SK-N-SH (cell line): ENCODE measurements around the gene COMT. TPM values are rescaled to one million over a fixed set of nuclear protein-coding genes. Genes with fewer than 3 reads are reported as not detected.

Experiments
- CTCF ChIA-PET: fragments of 300-600, 350-600 bp; formaldehyde crosslinking; extraction: SDS; loops from one replicate; lab custom pipeline; 2021; lab: Yijun Ruan, JAX
- POLR2A ChIA-PET: fragments of 350-600 bp; sonication (Branson Sonifier 250); formaldehyde crosslinking; extraction: SDS; loops from one replicate; lab custom pipeline; 2020; ENCODE audit warnings: antibody characterized with exemption, inconsistent platforms; lab: Yijun Ruan, JAX
- DNase-seq: peaks from one replicate; pipeline ENCODE4 v3.0.0; 2012
- H2AFZ ChIP-seq: fragments of 200-600 bp; sonication (generic); 2 replicates; pipeline ENCODE4 v1.8.1; 2016; ENCODE audit warnings: antibody characterized with exemption, mild to moderate bottlenecking, low read depth
- H3F3A ChIP-seq: fragments of 200-600 bp; sonication (generic); replicated peaks from 2 replicates; pipeline ENCODE3; 2016; ENCODE audit warnings: antibody characterized with exemption, mild to moderate bottlenecking; ENCODE audit not compliant: insufficient read depth
- H3K27ac ChIP-seq, 2 experiments: fragments of 200-500 bp in 1 of 2; fragments of 200-600 bp in 1 of 2; sonication (Bioruptor generic) in 1 of 2; sonication (generic), shearing (Covaris generic) in 1 of 2; 2 replicates each; pipeline versions ENCODE4 v1.5.1 to v1.6.1; 2014 to 2016; ENCODE audit warnings: low read depth in 2 of 2, inconsistent platforms in 1 of 2, low read length in 1 of 2, mild to moderate bottlenecking in 1 of 2, mixed read lengths in 1 of 2
- H3K27me3 ChIP-seq: fragments of 200-600 bp; sonication (generic), shearing (Covaris generic); 2 replicates; pipeline ENCODE4 v1.6.1; 2016; ENCODE audit warnings: mixed run types; ENCODE audit not compliant: insufficient read depth
- H3K36me3 ChIP-seq, 2 experiments: fragments of 200-500 bp in 1 of 2; fragments of 200-600 bp in 1 of 2; sonication (Bioruptor generic) in 1 of 2; sonication (generic) in 1 of 2; replicated peaks in 1 of 2; 2 replicates each; pipeline versions ENCODE3 to v1.5.1; 2014 to 2016; ENCODE audit warnings: low read length in 1 of 2, mild to moderate bottlenecking in 1 of 2; ENCODE audit not compliant: insufficient read depth in 2 of 2, control insufficient read depth in 1 of 2
- H3K4me1 ChIP-seq, 2 experiments: fragments of 200-500 bp in 1 of 2; fragments of 200-600 bp in 1 of 2; sonication (Bioruptor generic) in 1 of 2; sonication (generic), shearing (Covaris generic) in 1 of 2; 2 replicates each; pipeline versions ENCODE4 v1.5.1 to v1.6.1; 2014 to 2016; ENCODE audit warnings: low read depth in 1 of 2, low read length in 1 of 2, mixed run types in 1 of 2; ENCODE audit not compliant: insufficient read depth in 2 of 2, control insufficient read depth in 1 of 2
- H3K4me2 ChIP-seq: fragments of 200-600 bp; sonication (generic), shearing (Covaris generic); 2 replicates; pipeline ENCODE4 v1.6.1; 2017; ENCODE audit warnings: mixed run types
- H3K4me3 ChIP-seq, 2 experiments: fragments of 200-500 bp in 1 of 2; fragments of 200-600 bp in 1 of 2; sonication (Bioruptor generic) in 1 of 2; sonication (generic), shearing (Covaris generic) in 1 of 2; 2 replicates each; pipeline versions ENCODE4 v1.5.1 to v1.8.1; 2014 to 2016; ENCODE audit warnings: low read depth in 2 of 2, inconsistent platforms in 1 of 2, low read length in 1 of 2, mild to moderate bottlenecking in 1 of 2, mixed read lengths in 1 of 2, moderate library complexity in 1 of 2
- H3K79me2 ChIP-seq: fragments of 200-600 bp; sonication (generic); 2 replicates; pipeline ENCODE4 v1.8.1; 2017; ENCODE audit warnings: mild to moderate bottlenecking; ENCODE audit not compliant: insufficient read depth
- H3K9ac ChIP-seq: fragments of 200-600 bp; sonication (generic); 2 replicates; pipeline ENCODE4 v1.6.1; 2017; ENCODE audit warnings: mixed run types
- H3K9me2 ChIP-seq: fragments of 200-600 bp; sonication (generic); 2 replicates; pipeline ENCODE4 v1.6.1; 2017; ENCODE audit warnings: mixed run types
- H3K9me3 ChIP-seq: fragments of 200-600 bp; sonication (generic); 2 replicates; pipeline ENCODE4 v1.6.1; 2017; ENCODE audit warnings: mixed run types, mild to moderate bottlenecking, moderate library complexity
- H4K20me1 ChIP-seq: fragments of 200-600 bp; sonication (generic); 2 replicates; pipeline ENCODE4 v1.6.1; 2017; ENCODE audit warnings: mild to moderate bottlenecking, mixed run types; ENCODE audit not compliant: insufficient read depth
- CHD2 ChIP-seq: fragments of 150-350 bp; IDR thresholded peaks from 2 replicates; pipeline ENCODE4 v1.6.1; 2018; ENCODE audit warnings: low read length; ENCODE audit not compliant: partially characterized antibody
- CTCF ChIP-seq: fragments of 200-600 bp; sonication (generic); IDR thresholded peaks from 2 replicates; pipeline ENCODE4 v1.6.1; 2017; ENCODE audit warnings: antibody characterized with exemption, mild to moderate bottlenecking, moderate library complexity
- ELF1 ChIP-seq: IDR thresholded peaks from 2 replicates; pipeline ENCODE4 v1.4.0; 2012
- EZH2phosphoT487 ChIP-seq: fragments of 200-600 bp; sonication (generic); IDR thresholded peaks from 2 replicates; pipeline ENCODE4 v1.6.1; 2017; ENCODE audit warnings: low read depth, mixed run types, mild to moderate bottlenecking, antibody characterized with exemption, moderate library complexity, borderline replicate concordance
- FOXM1 ChIP-seq: IDR thresholded peaks from 2 replicates; pipeline ENCODE4 v1.4.0; 2012; ENCODE audit warnings: low read depth, mild to moderate bottlenecking
- IRF3 ChIP-seq: fragments of 150-350 bp; IDR thresholded peaks from 2 replicates; pipeline ENCODE4 v1.6.1; 2016; ENCODE audit warnings: mild to moderate bottlenecking, low read depth, low read length
- JUND ChIP-seq: IDR thresholded peaks from 2 replicates; pipeline ENCODE4 v1.4.0; 2012
- MXI1 ChIP-seq: IDR thresholded peaks from 2 replicates; pipeline ENCODE4 v1.6.1; 2012; ENCODE audit warnings: mild to moderate bottlenecking, low read depth, low read length, improper control_type of control experiment
- NRF1 ChIP-seq: IDR thresholded peaks from 2 replicates; pipeline ENCODE4 v1.6.1; 2012; ENCODE audit warnings: low read depth, mild to moderate bottlenecking, low read length
- POLR2AphosphoS5 ChIP-seq: IDR thresholded peaks from 2 replicates; pipeline ENCODE4 v1.6.1; 2012; ENCODE audit warnings: low read depth, low read length
- RAD21 ChIP-seq: IDR thresholded peaks from 2 replicates; pipeline ENCODE4 v1.6.1; 2012; ENCODE audit warnings: mild to moderate bottlenecking, low read length
- RCOR1 ChIP-seq: fragments of 150-350 bp; IDR thresholded peaks from 2 replicates; pipeline ENCODE4 v1.6.1; 2017; ENCODE audit warnings: antibody characterized with exemption, low read length
- RFX5 ChIP-seq: IDR thresholded peaks from 2 replicates; pipeline ENCODE4 v1.6.1; 2012; ENCODE audit warnings: mild to moderate bottlenecking, improper control_type of control experiment, low read length
- SMC3 ChIP-seq: IDR thresholded peaks from 2 replicates; pipeline ENCODE4 v1.6.1; 2012; ENCODE audit warnings: low read depth, low read length, improper control_type of control experiment
- USF1 ChIP-seq: IDR thresholded peaks from 2 replicates; pipeline ENCODE4 v1.4.0; 2012; ENCODE audit warnings: low read depth, borderline replicate concordance
- YY1 ChIP-seq: IDR thresholded peaks from 2 replicates; pipeline ENCODE4 v1.4.0; 2012; ENCODE audit warnings: low read depth, mild to moderate bottlenecking
- WGBS: methylation state at CpG from one replicate; pipeline ENCODE4 v1.1.6; 2017; ENCODE audit warnings: low lambda C conversion rate; 5-methylcytosine and 5-hydroxymethylcytosine counted together
- polyA plus RNA-seq, 3 experiments: library from polyadenylated mRNA; depleted of rRNA; stranded (reverse); fragments of >200 nt; gene quantifications; 2 replicates each; pipeline ENCODE4 v1.2.3, GENCODE V29; 2012

Gene COMT
- polyA plus RNA-seq, 1 of the 3 experiments (the other 2 are of a cell fraction), result 343 TPM

DNA sequence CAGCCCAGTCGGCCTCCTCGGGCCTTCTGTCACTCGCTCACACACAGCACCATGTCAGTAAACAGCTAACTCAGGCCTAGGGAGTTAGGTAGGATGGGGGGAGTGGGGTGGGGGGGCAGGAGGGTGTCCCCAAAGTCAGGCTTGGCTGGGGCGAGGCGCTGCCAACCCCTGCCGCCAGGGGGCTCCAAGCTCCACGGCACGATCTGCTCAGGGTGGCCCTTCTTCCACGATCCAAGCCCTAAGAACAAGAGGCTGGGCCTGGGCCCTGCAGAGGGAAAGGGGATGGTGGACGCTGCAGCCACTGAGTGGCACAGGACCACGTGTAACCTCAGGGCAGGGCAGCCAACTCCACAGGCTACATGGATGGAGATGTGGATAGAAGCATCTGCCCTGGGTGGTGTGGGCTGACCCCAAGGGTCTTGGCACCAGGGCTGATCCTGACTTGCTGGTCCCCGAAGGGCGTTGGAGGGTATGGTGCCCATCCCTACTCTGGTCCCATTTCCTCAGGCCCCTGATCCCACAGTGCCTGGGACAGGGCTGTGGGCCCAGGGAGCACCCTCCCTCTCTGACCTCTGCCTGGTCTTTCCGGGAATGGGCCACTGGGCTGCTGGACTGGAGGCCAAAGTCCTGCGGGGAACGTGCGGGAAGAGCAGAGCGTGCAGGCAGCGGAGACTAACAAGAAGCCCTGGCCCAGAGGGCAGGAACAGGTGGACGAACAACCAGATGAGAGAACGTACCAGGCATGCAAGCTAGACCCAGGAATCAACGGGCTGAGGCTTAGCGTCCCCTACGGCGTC, 29.1 kb downstream of the COMT start:
- Histone ChIP-seq H3K4me3 (peak overlapping the region in 1 of 2 experiments; percentile 39; a peak in 1 of 4 replicates), H4K20me1 (0 out of 2 replicates have a peak, but pooled peaks cover 6% of the 10 kb centered on the region), H3K4me1 (peaks cover 0 to 24% of the 10 kb centered on the region in 2 experiments; a peak in 1 of 4 replicates), H3K9me3 (no peaks in the 10 kb centered on the region), H3K9me2 (no peaks in the 10 kb centered on the region), H3K27ac (peak overlapping the region in 1 of 2 experiments; percentile 35; a peak in 1 of 4 replicates), H2AFZ (no peak overlapping the region), H3K79me2 (no peaks in the 10 kb centered on the region), H3K4me2 (no peak overlapping the region), H3K9ac (no peak overlapping the region), H3K36me3 (peaks cover 4 to 57% of the 10 kb centered on the region in 2 experiments), H3K27me3 (no peaks in the 10 kb centered on the region), H3F3A (peaks cover 8% of the 10 kb centered on the region)
- POLR2A ChIA-PET, result interaction anchor here (1.2 to 6.7 kb wide), 4 partner anchors 13 to 43 kb away, joined by 3 to 63 read pairs (median 5); no protein-coding TSS in a partner anchor
- WGBS, result 79% methylated on average over 16 of the region's 25 CpGs
- DNase-seq, result peak; percentile 91
- CTCF ChIA-PET, result interaction anchor here (0.7 to 16.4 kb wide), 26 partner anchors 8 to 240 kb away, joined by 3 to 501 read pairs (median 5); partner anchors contain the start of gene TANGO2
- peak; percentile 86 for TF ChIP-seq CTCF
- TF ChIP-seq NRF1, result peak; percentile 29; the same call in 1 of the 2 replicates
- no peak for TF ChIP-seq RCOR1
- peak; percentile 91 for TF ChIP-seq RAD21
- TF ChIP-seq JUND, result no peak
- TF ChIP-seq SMC3, result peak; percentile 95
- peak; percentile 13 for TF ChIP-seq CHD2
- peak; percentile 54; the same call in 1 of the 2 replicates for TF ChIP-seq MXI1

DNA sequence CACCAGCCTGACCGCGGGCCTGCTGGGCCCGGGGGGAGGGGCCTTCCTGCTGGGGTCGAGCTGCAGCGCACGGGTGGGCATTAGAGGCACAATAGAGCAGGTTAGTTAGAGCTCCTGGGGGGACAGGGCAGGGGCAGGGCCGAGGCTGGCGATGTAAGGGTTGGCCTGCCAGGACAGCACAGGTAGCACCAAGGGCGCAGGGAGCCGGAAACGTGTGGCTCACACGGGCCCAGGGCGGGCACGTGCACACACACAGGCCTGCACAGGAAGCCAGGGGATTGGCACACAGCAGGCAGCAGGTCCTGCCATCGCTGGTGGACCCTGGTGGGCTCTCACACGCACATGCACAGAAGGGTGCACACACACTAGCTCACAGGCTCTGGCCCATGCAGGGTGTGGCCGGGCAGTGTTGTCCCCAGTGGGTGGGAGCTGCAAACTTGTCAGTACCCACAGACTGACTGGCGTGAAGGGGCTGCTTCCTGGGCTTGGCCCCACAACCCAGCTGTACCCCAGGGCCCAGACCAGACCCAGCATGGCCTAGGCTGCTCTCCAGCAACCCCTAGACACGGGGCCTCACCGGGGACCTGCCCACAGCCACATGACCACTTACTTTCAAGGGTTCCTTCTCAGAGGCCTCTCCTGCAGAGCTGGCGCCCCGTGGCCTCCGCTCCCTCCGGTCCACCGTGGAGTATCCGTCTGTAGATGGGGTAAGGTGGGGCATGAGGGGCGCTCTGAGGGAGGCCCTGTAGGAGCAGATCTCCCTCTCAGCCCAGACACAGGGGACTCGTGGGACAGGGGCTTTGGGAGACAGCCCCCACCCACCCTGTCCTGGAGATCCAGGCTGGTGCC, 29.9 kb downstream of the COMT start:
- Histone ChIP-seq H3K27me3 (no peaks in the 10 kb centered on the region), H3K9ac (no peak overlapping the region), H3K27ac (peak overlapping the region in 1 of 2 experiments; percentile 35; a peak in 1 of 4 replicates), H2AFZ (no peak overlapping the region), H4K20me1 (0 out of 2 replicates have a peak, but pooled peaks cover 6% of the 10 kb centered on the region), H3K36me3 (peaks cover 0 to 54% of the 10 kb centered on the region in 2 experiments), H3K4me3 (no peak overlapping the region), H3F3A (peaks cover 8% of the 10 kb centered on the region), H3K9me3 (no peaks in the 10 kb centered on the region), H3K9me2 (no peaks in the 10 kb centered on the region), H3K79me2 (no peaks in the 10 kb centered on the region), H3K4me2 (no peak overlapping the region), H3K4me1 (peaks cover 0 to 31% of the 10 kb centered on the region in 2 experiments; a peak in 1 of 4 replicates)
- no peak for DNase-seq
- ChIA-PET CTCF (interaction anchor here (0.7 to 16.4 kb wide), 13 partner anchors 9 to 241 kb away, joined by 3 to 501 read pairs (median 7); partner anchors contain the start of gene TANGO2), POLR2A (interaction anchor here (0.9 to 6.7 kb wide), 3 partner anchors 12 to 43 kb away, joined by 3 to 63 read pairs (median 5); no protein-coding TSS in a partner anchor)
- WGBS, result 84% methylated on average over 9 of the region's 28 CpGs
- TF ChIP-seq POLR2AphosphoS5 (no peak; the same call in 1 of the 2 replicates), MXI1 (no peak), RFX5 (no peak), EZH2phosphoT487 (no peak), IRF3 (no peak), FOXM1 (no peak), YY1 (no peak), CTCF (no peak), ELF1 (no peak), SMC3 (no peak), USF1 (no peak)
